K562 (cell line): Measurements from ENCODE around the gene ID2. TPM values are rescaled to one million over a fixed set of nuclear protein-coding genes. Genes with fewer than 3 reads are reported as not detected.
A peak's percentile ranks its signal among the peaks of the same experiment; 100 is the strongest.

ENCODE experiments used
- BCL6 ChIP-seq: fragments of 250-450 bp; sonication (Bioruptor Pico); IDR thresholded peaks from 2 replicates; pipeline ENCODE4 v1.4.0; 2020
- CHD4 ChIP-seq: fragments of 200-600 bp; sonication (generic); IDR thresholded peaks from 3 replicates; pipeline ENCODE4 v1.6.1; 2012; ENCODE audit warnings: low read depth, mild to moderate bottlenecking, mixed read lengths, low read length, inconsistent platforms; ENCODE audit not compliant: insufficient read depth, insufficient replicate concordance, poor library complexity, severe bottlenecking
- HDAC1 ChIP-seq, 2 experiments: fragments of 450-650 bp; IDR thresholded peaks; 2 replicates each; pipeline ENCODE4 v1.6.1; 2016 to 2017; ENCODE audit warnings: inconsistent platforms in 1 of 2, mild to moderate bottlenecking in 1 of 2, moderate library complexity in 1 of 2
- HSF4 ChIP-seq: fragments of 250-450 bp; sonication (Bioruptor Pico); IDR thresholded peaks from 2 replicates; pipeline ENCODE4 v2.1.2; 2022; ENCODE audit warnings: mild to moderate bottlenecking, moderate library complexity, borderline replicate concordance
- KLF6 ChIP-seq: fragments of 250-450 bp; sonication (Bioruptor Pico); IDR thresholded peaks from 2 replicates; pipeline ENCODE4 v1.4.0; 2020; ENCODE audit warnings: mild to moderate bottlenecking, moderate library complexity, borderline replicate concordance
- MAFF ChIP-seq: IDR thresholded peaks from 2 replicates; pipeline ENCODE4 v1.6.1; 2012; ENCODE audit warnings: low read length, improper control_type of control experiment
- MBD2 ChIP-seq: sonication (generic); IDR thresholded peaks from 2 replicates; pipeline ENCODE4 v1.6.1; 2016; ENCODE audit warnings: low read depth, borderline replicate concordance
- MLX ChIP-seq, 2 experiments: fragments of 450-650 bp in 1 of 2; sonication (generic) in 1 of 2; formaldehyde crosslinking; conservative IDR thresholded peaks; 2 replicates each; pipeline versions ENCODE4 v1.4.0 to v1.8.1; 2020 to 2022; ENCODE audit warnings: mild to moderate bottlenecking in 1 of 2, missing genetic modification reagents in 1 of 2
- MYBL2 ChIP-seq, 2 experiments: fragments of 450-650 bp in 1 of 2; sonication (generic) in 1 of 2; formaldehyde crosslinking in 1 of 2; IDR thresholded peaks; 2 replicates each; pipeline versions ENCODE4 v1.6.1 to v1.8.1; 2017 to 2022; ENCODE audit warnings: borderline replicate concordance in 1 of 2, inconsistent platforms in 1 of 2, low read depth in 1 of 2, mild to moderate bottlenecking in 1 of 2, missing genetic modification reagents in 1 of 2, moderate library complexity in 1 of 2
- RFX5 ChIP-seq: IDR thresholded peaks from 2 replicates; pipeline ENCODE4 v1.6.1; 2011; ENCODE audit warnings: low read depth, mild to moderate bottlenecking, improper control_type of control experiment, low read length
- SMARCA4 ChIP-seq: fragments of 450-650 bp; IDR thresholded peaks from 2 replicates; pipeline ENCODE4 v1.6.1; 2016
- SMC3 ChIP-seq: conservative IDR thresholded peaks from 2 replicates; pipeline ENCODE4 v1.6.1; 2011; ENCODE audit warnings: low read depth, low read length, improper control_type of control experiment; ENCODE audit not compliant: insufficient read depth
- STAG1 ChIP-seq: sonication (generic); formaldehyde crosslinking; IDR thresholded peaks from 2 replicates; pipeline ENCODE4 v1.5.0; 2020; ENCODE audit warnings: missing genetic modification reagents, borderline replicate concordance
- USF2 ChIP-seq: sonication (generic); formaldehyde crosslinking; IDR thresholded peaks from 2 replicates; pipeline ENCODE4 v1.5.0; 2020; ENCODE audit warnings: missing genetic modification reagents
- XRCC5 ChIP-seq: fragments of 200-400 bp; formaldehyde crosslinking; IDR thresholded peaks from 2 replicates; pipeline ENCODE4 v1.6.1; 2017; ENCODE audit warnings: low read depth, mild to moderate bottlenecking, low read length
- ZBTB5 ChIP-seq: fragments of 450-650 bp; IDR thresholded peaks from 2 replicates; pipeline ENCODE4 v1.6.1; 2017; ENCODE audit warnings: antibody characterized with exemption
- ZNF12 ChIP-seq: sonication (generic); formaldehyde crosslinking; IDR thresholded peaks from 2 replicates; pipeline ENCODE4 v1.4.0; 2020; ENCODE audit warnings: mild to moderate bottlenecking, missing genetic modification reagents
- ZNF140 ChIP-seq: fragments of 250-450 bp; sonication (Bioruptor Pico); IDR thresholded peaks from 2 replicates; pipeline ENCODE4 v1.8.0; 2021; ENCODE audit warnings: moderate library complexity, mild to moderate bottlenecking, inconsistent platforms
- ZNF253 ChIP-seq: fragments of 250-450 bp; sonication (Bioruptor Pico); conservative IDR thresholded peaks from 2 replicates; pipeline ENCODE4 v1.6.1; 2021; ENCODE audit warnings: mild to moderate bottlenecking
- polyA plus RNA-seq, 8 experiments: library from polyadenylated mRNA; depleted of rRNA in 4 of 8; stranded (reverse) in 5 of 8; unstranded in 3 of 8; fragments of >200 nt; fragmentation: Nextera tagmentation in 2 of 8; fragmentation: Illumina TruSeq in 1 of 8; extraction: Ambion mirVana in 2 of 8; extraction: Trizol in 1 of 8; gene quantifications; 2 replicates each; pipeline versions ENCODE4 v1.2.1 to v1.2.3, GENCODE V29; 2011 to 2014; ENCODE audit warnings: inconsistent platforms in 1 of 8, missing spikeins in 1 of 8
- total RNA-seq, 7 experiments: library from RNA; depleted of rRNA in 6 of 7; stranded (reverse); fragments of >200 nt in 6 of 7; fragmentation: Illumina TruSeq in 2 of 7; extraction: Trizol in 2 of 7; gene quantifications; 2 replicates each; pipeline versions ENCODE4 v1.2.1 to v1.2.3, GENCODE V29; 2011 to 2021; ENCODE audit warnings: low replicate concordance in 1 of 7
- TF ChIP-seq, protein P1 (sequence below): sonication (generic); formaldehyde crosslinking; IDR thresholded peaks from 2 replicates; pipeline ENCODE4 v1.8.0; 2023; ENCODE audit warnings: mild to moderate bottlenecking, missing genetic modification reagents

ID2 gene
- total and polyA plus RNA-seq, 9 of the 15 experiments (the other 6 are each of a cell fraction or from before 2014, with no cell fraction given), result 8.0 to 35.7 (median 16.6) TPM

DNA sequence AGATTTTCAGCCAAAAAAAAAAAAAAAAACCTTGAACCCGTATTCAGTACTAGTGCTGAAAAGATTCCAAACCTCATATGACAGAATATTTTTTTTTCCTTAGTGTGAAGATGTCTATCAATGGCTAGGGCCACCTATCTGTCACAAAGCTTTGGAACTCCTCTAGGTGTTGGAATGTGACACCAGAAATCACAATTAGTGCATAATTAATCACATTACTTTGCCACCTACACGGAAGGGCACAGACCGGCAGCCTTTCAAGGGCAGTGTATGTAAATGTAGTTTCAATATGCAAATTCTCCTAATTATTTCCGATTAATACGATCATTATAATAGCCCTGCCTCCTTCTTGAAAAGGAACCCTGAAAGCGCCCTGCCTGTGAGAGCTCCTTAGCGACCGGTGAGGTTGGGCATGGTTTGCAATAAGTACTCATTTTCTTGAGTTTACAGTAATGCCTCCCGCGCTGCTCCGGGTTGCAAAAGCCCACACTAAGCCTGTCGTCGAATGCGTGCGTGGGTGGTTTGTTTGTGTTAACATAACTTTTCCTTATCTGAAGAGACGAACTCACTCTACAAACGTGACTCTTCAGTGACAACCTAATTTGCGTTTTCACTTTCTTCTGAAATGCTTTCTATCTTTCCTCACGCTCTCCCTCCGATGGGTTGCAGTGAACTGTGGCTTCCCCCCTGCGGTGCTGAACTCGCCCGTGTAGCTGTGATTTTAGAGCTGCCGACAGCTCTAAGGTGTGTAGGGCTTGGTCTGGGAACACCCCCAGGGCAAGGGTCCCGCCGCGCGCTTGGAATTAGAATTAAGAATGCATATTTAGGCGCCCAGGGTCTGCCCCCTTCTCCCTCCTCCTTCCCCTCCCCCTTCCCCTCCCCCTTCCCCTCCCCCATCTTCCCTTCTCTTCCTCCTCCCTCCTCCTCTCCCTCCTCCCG lies 765 bp upstream of the ID2 start (continued):
- TF ChIP-seq ZBTB5 (no peak), ZNF12 (CRISPR knock-in tag) (no peak), KLF6 (no peak), MBD2 (no peak), STAG1 (CRISPR knock-in tag) (no peak), MAFF (no peak), SMARCA4 (no peak; the same call in 1 of the 2 replicates), MYBL2 (IDR thresholded peaks at IDR 0.05; ENCODE audit: low read depth) (no peak), MYBL2 (CRISPR knock-in tag; IDR thresholded peaks at IDR 0.05; ENCODE audit: borderline replicate concordance) (no peak), RFX5 (no peak), HDAC1 (IDR thresholded peaks at IDR 0.05) (peak in 1 of 2 experiments; percentile 84; a peak in 2 of 4 replicates), ZNF253 (CRISPR knock-in tag) (no peak), ZNF140 (CRISPR knock-in tag) (no peak), XRCC5 (0 out of 2 replicates have a peak, but pooled peaks have one; percentile 22), CHD4 (no peak), USF2 (no peak), MLX (CRISPR knock-in tag; conservative IDR thresholded peaks at IDR 0.05) (no peak), BCL6 (CRISPR knock-in tag) (no peak), SMC3 (no peak), HSF4 (CRISPR knock-in tag) (no peak)
- TF ChIP-seq, protein P1, sequence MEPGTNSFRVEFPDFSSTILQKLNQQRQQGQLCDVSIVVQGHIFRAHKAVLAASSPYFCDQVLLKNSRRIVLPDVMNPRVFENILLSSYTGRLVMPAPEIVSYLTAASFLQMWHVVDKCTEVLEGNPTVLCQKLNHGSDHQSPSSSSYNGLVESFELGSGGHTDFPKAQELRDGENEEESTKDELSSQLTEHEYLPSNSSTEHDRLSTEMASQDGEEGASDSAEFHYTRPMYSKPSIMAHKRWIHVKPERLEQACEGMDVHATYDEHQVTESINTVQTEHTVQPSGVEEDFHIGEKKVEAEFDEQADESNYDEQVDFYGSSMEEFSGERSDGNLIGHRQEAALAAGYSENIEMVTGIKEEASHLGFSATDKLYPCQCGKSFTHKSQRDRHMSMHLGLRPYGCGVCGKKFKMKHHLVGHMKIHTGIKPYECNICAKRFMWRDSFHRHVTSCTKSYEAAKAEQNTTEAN (CRISPR knock-in tag), result no peak
